ENCODE data around the gene IFT43. TPM values are rescaled to one million over a fixed set of nuclear protein-coding genes. Genes with fewer than 3 reads are reported as not detected.

The IFT43 gene
- total RNA-seq, 1 experiment from 2014 or later = 19.5 TPM

DNA sequence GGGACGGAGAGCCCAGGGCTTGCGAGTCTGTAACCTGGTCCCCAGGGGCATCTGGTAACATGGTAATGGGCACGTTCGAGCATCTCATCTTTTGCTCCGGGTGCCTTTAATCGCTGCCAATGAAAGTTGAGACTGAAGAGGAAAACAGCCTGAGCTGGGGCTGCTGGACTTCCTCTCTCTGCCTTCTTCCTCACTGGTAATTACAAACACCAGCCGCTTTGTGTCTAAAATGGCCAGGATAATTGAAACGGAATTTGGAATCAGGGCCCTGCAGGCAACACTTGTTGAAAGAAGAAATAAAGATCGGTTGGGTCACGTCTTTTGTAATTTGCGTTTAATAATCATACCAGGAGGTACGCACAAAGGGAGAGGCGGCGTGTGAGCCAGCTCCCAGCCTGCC lies 114.7 kb downstream of the IFT43 start:
- no peak for DNase-seq
- TF ChIP-seq, protein P1, sequence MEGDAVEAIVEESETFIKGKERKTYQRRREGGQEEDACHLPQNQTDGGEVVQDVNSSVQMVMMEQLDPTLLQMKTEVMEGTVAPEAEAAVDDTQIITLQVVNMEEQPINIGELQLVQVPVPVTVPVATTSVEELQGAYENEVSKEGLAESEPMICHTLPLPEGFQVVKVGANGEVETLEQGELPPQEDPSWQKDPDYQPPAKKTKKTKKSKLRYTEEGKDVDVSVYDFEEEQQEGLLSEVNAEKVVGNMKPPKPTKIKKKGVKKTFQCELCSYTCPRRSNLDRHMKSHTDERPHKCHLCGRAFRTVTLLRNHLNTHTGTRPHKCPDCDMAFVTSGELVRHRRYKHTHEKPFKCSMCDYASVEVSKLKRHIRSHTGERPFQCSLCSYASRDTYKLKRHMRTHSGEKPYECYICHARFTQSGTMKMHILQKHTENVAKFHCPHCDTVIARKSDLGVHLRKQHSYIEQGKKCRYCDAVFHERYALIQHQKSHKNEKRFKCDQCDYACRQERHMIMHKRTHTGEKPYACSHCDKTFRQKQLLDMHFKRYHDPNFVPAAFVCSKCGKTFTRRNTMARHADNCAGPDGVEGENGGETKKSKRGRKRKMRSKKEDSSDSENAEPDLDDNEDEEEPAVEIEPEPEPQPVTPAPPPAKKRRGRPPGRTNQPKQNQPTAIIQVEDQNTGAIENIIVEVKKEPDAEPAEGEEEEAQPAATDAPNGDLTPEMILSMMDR (IDR thresholded peaks at IDR 0.05; ENCODE audit: insufficient read depth in 1 of 2, low read depth in 1 of 2, low read length in 1 of 2, severe bottlenecking in 1 of 2, unreplicated experiment in 1 of 2) = no peak
- Mint-ChIP-seq H3K36me3 (ENCODE audit: insufficient read depth, unreplicated experiment) (no peaks in the 10 kb centered on the region), H3K27ac (ENCODE audit: unreplicated experiment) (no peak overlapping the region), H3K27me3 (ENCODE audit: insufficient read depth, unreplicated experiment) (peaks cover 6% of the 10 kb centered on the region), H3K4me3 (ENCODE audit: unreplicated experiment) (no peak overlapping the region), H3K4me1 (ENCODE audit: low read depth, unreplicated experiment) (no peaks in the 10 kb centered on the region), H3K9me3 (ENCODE audit: unreplicated experiment) (no peaks in the 10 kb centered on the region)
- BruUV-seq (replicated peaks) = no TSS peak
- no peaks in the 10 kb centered on the region for H3K4me1 ChIP-seq
- no peak overlapping the region for H3K4me3 ChIP-seq (ENCODE audit: low read depth, low read length)
- no peaks in the 10 kb centered on the region for H3K27me3 ChIP-seq (replicated peaks; ENCODE audit: control insufficient read depth, insufficient read depth, low read length)
- H3K36me3 ChIP-seq (ENCODE audit: control insufficient read depth, insufficient read depth, low read length) = no peaks in the 10 kb centered on the region
- POLR2A ChIA-PET = no interaction called here
- CTCF ChIA-PET = no interaction called here
- no peaks in the 10 kb centered on the region for H3K9me3 ChIP-seq
- intact Hi-C loops (cut with micrococcal nuclease; ENCODE audit: unreplicated experiment) = no loop called here

DNA sequence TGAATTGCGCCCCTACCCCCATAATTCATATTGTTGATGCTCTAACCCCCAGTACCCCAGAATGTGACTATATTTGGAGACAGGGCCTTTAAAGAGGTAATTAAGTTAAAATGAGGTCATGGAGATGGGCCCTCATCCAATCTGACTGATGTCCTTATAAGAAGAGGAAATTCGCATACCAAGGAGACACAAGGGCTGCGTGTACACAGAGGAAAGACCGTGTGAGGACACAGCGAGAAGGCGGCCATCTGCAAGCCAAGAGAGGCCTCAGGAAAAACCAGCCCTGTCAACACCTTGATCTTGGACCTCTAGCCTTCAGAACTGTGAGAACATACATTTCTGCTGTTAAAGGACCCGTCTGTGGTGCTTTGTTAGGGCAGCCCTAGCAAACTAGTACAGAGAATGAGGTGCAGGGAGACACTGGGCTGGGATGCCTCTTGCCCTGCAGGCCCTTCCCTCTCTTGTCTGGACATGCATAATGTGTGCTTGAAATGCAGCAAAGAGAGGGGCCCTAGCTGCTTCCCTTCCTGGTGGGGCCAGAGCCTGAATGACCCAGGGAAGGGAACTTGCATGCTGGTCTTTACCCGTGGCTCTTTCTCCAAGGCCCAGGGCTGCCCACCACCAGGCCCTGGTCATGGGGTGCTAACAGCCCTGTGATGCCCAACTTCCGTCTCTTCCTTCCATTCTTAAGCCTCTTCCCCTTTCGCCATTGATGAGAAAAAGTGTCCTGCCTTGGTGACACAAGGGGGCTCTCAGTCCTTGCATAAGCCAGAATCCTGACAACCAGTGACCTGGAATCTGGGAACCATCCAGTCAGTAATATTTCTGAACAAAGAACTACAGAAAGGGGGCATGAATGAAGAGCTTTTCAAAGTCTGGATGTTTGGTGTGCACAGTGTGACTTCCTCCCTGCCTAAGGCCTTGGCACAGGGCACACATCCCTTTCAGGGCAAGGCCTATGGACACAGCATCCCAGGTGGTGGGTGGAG lies 116.1 kb downstream of the IFT43 start:
- no TSS peak for BruUV-seq (replicated peaks)
- Mint-ChIP-seq H3K4me3 (ENCODE audit: unreplicated experiment) (no peak overlapping the region), H3K9me3 (ENCODE audit: unreplicated experiment) (no peaks in the 10 kb centered on the region), H3K4me1 (ENCODE audit: low read depth, unreplicated experiment) (no peaks in the 10 kb centered on the region), H3K27ac (ENCODE audit: unreplicated experiment) (no peak overlapping the region), H3K36me3 (ENCODE audit: insufficient read depth, unreplicated experiment) (no peaks in the 10 kb centered on the region), H3K27me3 (ENCODE audit: insufficient read depth, unreplicated experiment) (peaks cover 12% of the 10 kb centered on the region)
- Histone ChIP-seq H3K4me1 (no peaks in the 10 kb centered on the region), H3K9me3 (no peaks in the 10 kb centered on the region), H3K4me3 (ENCODE audit: low read depth, low read length) (no peak overlapping the region), H3K36me3 (ENCODE audit: control insufficient read depth, insufficient read depth, low read length) (no peaks in the 10 kb centered on the region), H3K27me3 (replicated peaks; ENCODE audit: control insufficient read depth, insufficient read depth, low read length) (no peaks in the 10 kb centered on the region)
- CTCF ChIA-PET = no interaction called here
- TF ChIP-seq, protein P1 (IDR thresholded peaks at IDR 0.05; ENCODE audit: insufficient read depth in 1 of 2, low read depth in 1 of 2, low read length in 1 of 2, severe bottlenecking in 1 of 2, unreplicated experiment in 1 of 2) = no peak
- intact Hi-C loops (cut with micrococcal nuclease; ENCODE audit: unreplicated experiment) = no loop called here
- DNase-seq = no peak
- POLR2A ChIA-PET = no interaction called here

DNA sequence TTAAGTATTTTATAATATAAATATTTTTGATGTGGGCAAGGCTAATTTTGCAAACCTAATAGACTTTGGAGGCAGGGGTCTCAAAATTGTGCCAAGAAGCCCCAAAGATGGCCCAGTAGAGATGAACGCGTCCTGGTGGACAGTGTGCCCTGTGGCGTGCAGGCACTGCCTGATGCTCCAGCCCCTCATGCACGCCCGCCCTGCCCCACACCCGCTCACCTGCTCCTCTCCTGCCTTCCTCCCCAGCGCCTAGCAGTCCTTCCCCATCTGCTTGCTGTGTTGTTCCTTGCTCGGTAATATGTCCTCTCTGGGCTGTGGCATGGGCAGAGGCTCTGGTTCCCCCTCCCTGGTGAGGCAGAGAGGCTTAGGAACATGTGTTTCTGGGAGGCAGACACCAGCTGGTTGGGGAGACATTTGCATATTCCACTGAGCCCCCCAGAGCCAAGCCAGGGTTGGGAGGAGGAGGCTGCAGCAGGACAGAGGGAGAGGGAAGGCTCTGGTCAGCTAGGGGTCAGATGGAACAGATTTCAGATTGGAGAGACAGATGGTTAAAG lies 119.3 kb downstream of the IFT43 start:
- no peaks in the 10 kb centered on the region for H3K9me3 ChIP-seq
- TF ChIP-seq, protein P1 (IDR thresholded peaks at IDR 0.05; ENCODE audit: insufficient read depth in 1 of 2, low read depth in 1 of 2, low read length in 1 of 2, severe bottlenecking in 1 of 2, unreplicated experiment in 1 of 2) = no peak
- no peak overlapping the region for H3K4me3 Mint-ChIP-seq (ENCODE audit: unreplicated experiment)
- peaks cover 9% of the 10 kb centered on the region for H3K9me3 Mint-ChIP-seq (ENCODE audit: unreplicated experiment)
- BruUV-seq (replicated peaks) = no TSS peak
- no peak for DNase-seq
- no peaks in the 10 kb centered on the region for H3K36me3 ChIP-seq (ENCODE audit: control insufficient read depth, insufficient read depth, low read length)
- ChIA-PET POLR2A (no interaction called here), CTCF (no interaction called here)
- no peak overlapping the region for H3K27ac Mint-ChIP-seq (ENCODE audit: unreplicated experiment)
- no peaks in the 10 kb centered on the region for H3K27me3 ChIP-seq (replicated peaks; ENCODE audit: control insufficient read depth, insufficient read depth, low read length)
- H3K36me3 Mint-ChIP-seq (ENCODE audit: insufficient read depth, unreplicated experiment) = no peaks in the 10 kb centered on the region
- peaks cover 16% of the 10 kb centered on the region for H3K27me3 Mint-ChIP-seq (ENCODE audit: insufficient read depth, unreplicated experiment)
- H3K4me1 Mint-ChIP-seq (ENCODE audit: low read depth, unreplicated experiment) = no peaks in the 10 kb centered on the region
- intact Hi-C loops (cut with micrococcal nuclease; ENCODE audit: unreplicated experiment) = no loop called here
- H3K4me1 ChIP-seq = no peaks in the 10 kb centered on the region
- no peak overlapping the region for H3K4me3 ChIP-seq (ENCODE audit: low read depth, low read length)
